Measurements from ENCODE around the gene CRYL1.

GRCh38 chr13:20567881-20568528 lies 42.3 kb upstream of the CRYL1 start:
- TF ChIP-seq AEBP2 (tag by site-specific recombination; IDR thresholded peaks at IDR 0.05; ENCODE audit: borderline replicate concordance), result no peak
- no peak for TF ChIP-seq CTCF (tag by site-specific recombination; IDR thresholded peaks at IDR 0.05)
- TF ChIP-seq ELK4 (IDR thresholded peaks at IDR 0.05; ENCODE audit: borderline replicate concordance, low read depth, low read length), result no peak
- TF ChIP-seq ZNF274 (IDR thresholded peaks at IDR 0.05; ENCODE audit: low read length), result no peak
- TF ChIP-seq ZNF274 (tag by site-specific recombination; IDR thresholded peaks at IDR 0.05; ENCODE audit: borderline replicate concordance), result no peak
- TF ChIP-seq ZNF549 (tag by site-specific recombination; IDR thresholded peaks at IDR 0.05), result no peak
- no peak for TF ChIP-seq ZNF488 (tag by site-specific recombination; IDR thresholded peaks at IDR 0.05)
- TF ChIP-seq BCL11A (tag by site-specific recombination; IDR thresholded peaks at IDR 0.05; ENCODE audit: low read depth), result no peak
- TF ChIP-seq ZSCAN23 (tag by site-specific recombination; IDR thresholded peaks at IDR 0.05), result no peak
- TF ChIP-seq ZNF423 (tag by site-specific recombination; IDR thresholded peaks at IDR 0.05), result no peak
- TF ChIP-seq SETDB1 (IDR thresholded peaks at IDR 0.05; ENCODE audit: insufficient read length, low read length), result no peak
